LNCAP (cell line): Measurements from ENCODE around the gene CMTM8.

ENCODE experiments used
- CTCF ChIP-seq: fragments of 450-650 bp; IDR thresholded peaks from 2 replicates; pipeline ENCODE4 v1.5.1; 2017; ENCODE audit warnings: mild to moderate bottlenecking

Gene CMTM8

GRCh38 chr3:32349184-32349583 lies 110.7 kb downstream of the CMTM8 start:
- no peak for TF ChIP-seq CTCF

- TF ChIP-seq CTCF = no peak
Observed at GRCh38 chr3:32352563-32352962, 114.1 kb downstream of the CMTM8 start.

GRCh38 chr3:32353351-32353750 lies 114.9 kb downstream of the CMTM8 start:
- TF ChIP-seq CTCF = no peak

- no peak for TF ChIP-seq CTCF
Observed at GRCh38 chr3:32354362-32354778, 115.9 kb downstream of the CMTM8 start.

GRCh38 chr3:32355751-32356291 lies 117.3 kb downstream of the CMTM8 start:
- no peak for TF ChIP-seq CTCF

GRCh38 chr3:32359766-32360492 lies 121.4 kb downstream of the CMTM8 start:
- TF ChIP-seq CTCF = no peak

GRCh38 chr3:32360493-32360827 lies 122.0 kb downstream of the CMTM8 start:
- no peak for TF ChIP-seq CTCF
